Type B pancreatic cell (in vitro differentiated cells): ENCODE measurements around the gene ZKSCAN1. TPM values are rescaled to one million over a fixed set of nuclear protein-coding genes. Genes with fewer than 3 reads are reported as not detected.
"Not testable (repeated sequence)": the region's sequence is repeated elsewhere in the genome, so short reads cannot be mapped to it uniquely, and the experiment has no call there.

Source experiments
- DNase-seq: peaks from one replicate; pipeline ENCODE4 v3.0.0; 2021; ENCODE audit warnings: mixed read lengths; ENCODE audit not compliant: unreplicated experiment; ENCODE audit errors: extremely low spot score
- H3K27ac Mint-ChIP-seq: 2 replicates; pipeline ENCODE4 v1.8.0; 2021; ENCODE audit warnings: mild to moderate bottlenecking, mixed read lengths
- H3K27me3 Mint-ChIP-seq: 2 replicates; pipeline ENCODE4 v1.8.0; 2021; ENCODE audit warnings: mixed read lengths
- H3K36me3 Mint-ChIP-seq: 2 replicates; pipeline ENCODE4 v1.8.0; 2021; ENCODE audit warnings: mixed read lengths
- H3K4me1 Mint-ChIP-seq: one replicate; pipeline ENCODE4 v1.8.0; 2021; ENCODE audit warnings: mixed read lengths; ENCODE audit not compliant: unreplicated experiment
- H3K4me3 Mint-ChIP-seq: 2 replicates; pipeline ENCODE4 v1.8.0; 2021; ENCODE audit warnings: mild to moderate bottlenecking, mixed read lengths
- H3K9me3 Mint-ChIP-seq: 2 replicates; pipeline ENCODE4 v1.8.0; 2021; ENCODE audit warnings: mixed read lengths
- CTCF ChIP-seq: fragments of 200-600 bp; sonication (generic); conservative IDR thresholded peaks from 2 replicates; pipeline ENCODE4 v1.5.0; 2021; ENCODE audit warnings: antibody characterized with exemption, mild to moderate bottlenecking
- total RNA-seq: library from RNA; stranded (reverse); gene quantifications from 2 replicates; pipeline ENCODE4 v1.2.1, GENCODE V29; 2021; ENCODE audit warnings: low replicate concordance

The ZKSCAN1 gene
- total RNA-seq, 1 donor from 2014 or later: 157 TPM

- Mint-ChIP-seq H3K4me1 (peaks cover 13% of the 10 kb centered on the region), H3K27ac (peak overlapping the region; percentile 69), H3K27me3 (no peaks in the 10 kb centered on the region), H3K9me3 (no peaks in the 10 kb centered on the region), H3K36me3 (no peaks in the 10 kb centered on the region), H3K4me3 (peak overlapping the region; percentile 41)
- DNase-seq: no peak
- TF ChIP-seq CTCF: no peak
Measured at GRCh38 chr7:99997545-99998137, 17.8 kb upstream of the ZKSCAN1 start.

GRCh38 chr7:100000239-100000638 is 15.2 kb upstream of the ZKSCAN1 start:
- no peak overlapping the region for H3K27ac Mint-ChIP-seq
- TF ChIP-seq CTCF: no peak
- H3K4me3 Mint-ChIP-seq: no peak overlapping the region
- no peaks in the 10 kb centered on the region for H3K27me3 Mint-ChIP-seq
- peaks cover 12% of the 10 kb centered on the region for H3K4me1 Mint-ChIP-seq
- no peak for DNase-seq
- no peaks in the 10 kb centered on the region for H3K9me3 Mint-ChIP-seq
- no peaks in the 10 kb centered on the region for H3K36me3 Mint-ChIP-seq

- no peaks in the 10 kb centered on the region for H3K27me3 Mint-ChIP-seq
- DNase-seq: no peak
- no peak for TF ChIP-seq CTCF
- no peaks in the 10 kb centered on the region for H3K36me3 Mint-ChIP-seq
- H3K4me1 Mint-ChIP-seq: peaks cover 15% of the 10 kb centered on the region
- peak overlapping the region; percentile 59 for H3K4me3 Mint-ChIP-seq
- H3K9me3 Mint-ChIP-seq: no peaks in the 10 kb centered on the region
- peak overlapping the region; percentile 89 for H3K27ac Mint-ChIP-seq
Measured at GRCh38 chr7:100003711-100004661, 11.4 kb upstream of the ZKSCAN1 start.

GRCh38 chr7:100007887-100008286 is 7.5 kb upstream of the ZKSCAN1 start:
- no peak for DNase-seq
- Mint-ChIP-seq H3K4me3 (no peak overlapping the region), H3K27me3 (peaks cover 5% of the 10 kb centered on the region), H3K4me1 (peaks cover 21% of the 10 kb centered on the region), H3K9me3 (no peaks in the 10 kb centered on the region), H3K27ac (peak overlapping the region; percentile 90), H3K36me3 (no peaks in the 10 kb centered on the region)
- no peak for TF ChIP-seq CTCF

GRCh38 chr7:100008525-100008924 is 6.9 kb upstream of the ZKSCAN1 start:
- Mint-ChIP-seq H3K4me1 (peaks cover 20% of the 10 kb centered on the region), H3K4me3 (peak overlapping the region; percentile 54), H3K27ac (peak overlapping the region; percentile 90), H3K9me3 (no peaks in the 10 kb centered on the region), H3K27me3 (peaks cover 5% of the 10 kb centered on the region), H3K36me3 (no peaks in the 10 kb centered on the region)
- TF ChIP-seq CTCF: no peak
- DNase-seq: no peak

- H3K27ac Mint-ChIP-seq, H3K9me3 Mint-ChIP-seq, H3K4me3 Mint-ChIP-seq, H3K36me3 Mint-ChIP-seq, H3K27me3 Mint-ChIP-seq, DNase-seq: not testable (repeated sequence)
- H3K4me1 Mint-ChIP-seq: peaks cover 12% of the 10 kb centered on the region
Measured at GRCh38 chr7:100009952-100010351, 5.4 kb upstream of the ZKSCAN1 start.
